HuH-7.5 (cell line): ENCODE data around the gene MAN1B1.
"Not testable (repeated sequence)": the region's sequence is repeated elsewhere in the genome, so short reads cannot be mapped to it uniquely, and the experiment has no call there.

Experiments used
- DNase-seq: peaks from one replicate; pipeline ENCODE4 v3.0.0; 2011; ENCODE audit warnings: low spot score

MAN1B1 gene

DNA sequence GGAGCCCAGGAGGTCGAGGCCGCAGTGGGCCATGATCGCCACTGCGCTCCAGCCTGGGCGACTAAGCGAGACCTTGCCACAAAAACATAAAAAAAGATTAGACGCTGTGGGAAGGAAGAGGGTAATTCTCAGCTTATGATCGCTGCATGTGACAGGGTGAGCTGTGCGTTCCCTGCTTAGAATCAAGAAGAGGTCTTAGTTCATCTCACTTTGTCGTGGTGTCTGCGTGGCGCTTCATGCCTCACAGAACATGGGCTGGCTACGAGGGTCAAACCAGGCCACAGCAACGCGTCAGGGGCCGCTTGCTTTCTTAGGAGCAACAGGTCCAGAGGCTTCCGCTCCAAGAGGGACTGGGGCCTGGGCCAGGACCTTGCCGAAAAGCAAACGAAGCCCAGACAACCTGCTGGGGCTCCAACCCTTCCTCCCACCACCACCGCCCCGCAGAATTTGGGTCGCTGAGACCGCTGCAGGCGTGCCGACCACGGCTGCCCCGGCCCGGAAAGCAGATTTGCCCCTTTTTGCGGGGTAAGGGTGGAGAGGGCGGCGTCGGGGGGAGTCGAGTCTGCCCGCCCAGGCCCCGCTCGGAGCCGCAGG, 42.2 kb downstream of the MAN1B1 start:
- no peak for DNase-seq

DNA sequence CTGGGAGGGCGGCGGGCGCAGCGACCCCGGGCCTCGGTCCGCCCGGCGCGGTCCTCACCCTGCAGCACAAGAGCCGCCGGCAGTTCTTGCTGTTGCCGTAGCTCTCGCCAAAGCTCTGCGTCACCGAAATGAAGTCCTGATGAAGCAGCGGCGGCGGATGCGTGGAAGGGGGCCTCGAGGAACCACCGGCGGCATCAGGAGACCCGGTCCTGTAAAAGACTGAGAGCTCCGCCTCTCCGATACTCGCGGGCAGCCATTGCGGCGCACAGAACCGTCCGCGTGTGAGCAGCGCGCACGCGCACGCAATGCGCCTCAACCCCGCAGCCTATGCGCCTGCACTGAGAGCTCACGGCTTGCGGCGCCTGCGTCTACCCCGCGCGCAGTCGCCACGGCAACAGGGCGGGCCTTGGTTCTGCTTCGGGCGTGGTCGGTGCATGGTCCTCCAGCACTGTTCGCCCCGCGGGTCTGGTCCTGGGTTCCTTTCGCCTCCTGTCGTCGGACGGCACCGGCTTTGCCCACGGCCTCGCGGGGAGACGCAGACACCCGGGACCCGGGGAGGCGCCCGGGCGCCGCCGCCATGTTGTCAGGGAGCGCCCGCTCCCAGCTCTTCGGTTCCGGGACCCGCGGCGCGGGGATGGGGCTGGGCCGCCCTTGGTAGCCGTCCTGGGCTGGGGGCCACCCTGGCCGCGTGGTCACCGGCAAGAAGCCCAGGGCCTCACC, 42.8 kb downstream of the MAN1B1 start:
- peak; percentile 97 for DNase-seq

DNA sequence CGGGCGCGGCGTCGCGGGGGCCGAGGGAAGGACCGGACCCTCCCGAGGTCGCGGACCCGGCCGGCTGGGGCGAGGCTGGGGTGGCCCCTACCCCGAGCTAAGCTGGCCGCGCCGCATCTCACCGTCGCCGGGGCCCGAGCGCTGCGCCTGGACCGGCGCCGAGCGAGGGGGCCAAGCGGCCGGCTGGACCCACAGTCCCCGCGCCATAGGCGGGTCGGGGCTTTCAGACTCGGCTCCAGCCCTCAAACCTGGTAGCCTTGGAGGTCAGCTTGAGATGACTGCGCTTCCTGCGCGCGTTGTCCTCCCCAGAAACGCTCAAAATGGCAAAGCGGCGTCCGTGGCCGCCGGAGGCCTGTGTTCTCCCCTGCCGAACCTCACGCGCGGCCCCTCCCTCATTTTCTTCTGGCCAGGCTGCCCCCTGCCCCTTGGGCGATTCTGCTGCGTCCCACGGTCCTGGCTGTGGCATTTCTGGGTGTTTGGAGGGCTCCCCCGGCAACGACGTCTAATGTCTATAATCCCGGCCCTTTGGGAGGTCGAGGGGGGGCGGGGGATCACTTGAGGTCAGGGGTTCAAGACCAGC, 43.5 kb downstream of the MAN1B1 start:
- DNase-seq, result no peak

DNA sequence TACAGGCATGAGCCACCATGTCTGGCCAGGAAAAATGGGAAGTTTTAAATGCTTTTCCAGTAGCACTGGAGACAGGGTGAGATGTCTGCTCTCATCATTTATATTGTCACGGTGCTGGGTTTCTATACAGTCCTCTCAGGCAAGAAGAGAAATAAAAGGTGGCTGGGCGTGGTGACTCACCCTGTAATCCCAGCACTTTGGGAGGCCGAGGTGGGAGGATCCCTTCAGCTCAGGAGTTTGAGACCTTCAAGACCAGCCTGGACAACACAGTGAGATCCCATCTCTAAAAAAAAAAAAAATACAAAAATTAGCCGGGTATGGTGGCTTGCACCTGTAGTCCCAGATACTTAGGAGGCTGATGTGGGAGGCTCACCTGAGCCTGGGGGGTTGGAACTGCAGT, 47.4 kb downstream of the MAN1B1 start:
- no peak for DNase-seq

DNA sequence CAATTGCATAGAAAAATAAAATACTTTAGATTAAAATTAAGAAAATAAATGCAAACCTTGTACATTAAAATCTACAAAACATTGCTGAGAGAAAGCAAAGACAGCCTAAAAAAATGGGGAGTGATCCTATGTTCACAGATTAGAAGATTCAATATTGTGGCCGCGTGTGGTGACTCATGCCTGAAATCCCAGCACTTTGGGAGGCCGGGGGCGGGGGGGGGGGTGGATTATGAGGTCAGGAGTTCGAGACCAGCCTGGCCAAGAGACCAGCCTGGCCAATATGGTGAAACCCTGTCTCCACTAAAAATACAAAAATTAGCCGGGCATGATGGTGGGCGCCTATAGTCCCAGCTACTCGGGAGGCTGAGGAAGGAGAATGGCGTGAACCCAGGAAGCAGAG, 48.4 kb downstream of the MAN1B1 start:
- DNase-seq, result not testable (repeated sequence)

DNA sequence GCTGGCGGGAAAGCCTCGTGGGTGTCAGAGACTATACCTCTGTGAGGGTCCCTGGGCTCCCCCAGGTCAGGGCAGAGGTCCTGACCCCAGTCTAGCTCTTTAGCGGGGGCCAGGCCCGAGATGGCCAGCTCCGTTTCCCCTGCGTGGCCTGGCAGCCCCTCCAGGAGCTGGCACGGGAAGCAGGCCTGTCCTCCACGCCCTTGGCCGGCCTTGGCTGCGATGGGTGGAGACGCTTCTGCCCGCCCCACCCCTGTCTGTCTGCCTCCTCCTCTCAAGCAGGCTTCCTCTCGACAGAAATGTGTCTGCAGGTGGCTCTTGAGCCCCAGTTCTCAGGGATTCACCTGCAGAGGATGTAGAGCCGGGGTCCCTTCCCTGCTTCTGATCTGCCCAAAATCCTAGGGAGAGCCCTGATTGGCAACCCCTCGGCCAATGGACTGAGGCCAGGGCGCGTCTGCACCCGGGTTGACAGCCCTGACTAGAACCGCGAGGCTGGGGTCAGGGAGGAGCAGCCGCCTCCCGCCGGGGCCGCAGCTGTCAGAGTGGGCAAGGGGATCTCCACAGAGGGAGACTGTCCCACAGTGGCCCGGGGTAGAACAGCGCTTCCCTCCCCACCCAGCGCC, 49.6 kb downstream of the MAN1B1 start:
- DNase-seq, result no peak

DNA sequence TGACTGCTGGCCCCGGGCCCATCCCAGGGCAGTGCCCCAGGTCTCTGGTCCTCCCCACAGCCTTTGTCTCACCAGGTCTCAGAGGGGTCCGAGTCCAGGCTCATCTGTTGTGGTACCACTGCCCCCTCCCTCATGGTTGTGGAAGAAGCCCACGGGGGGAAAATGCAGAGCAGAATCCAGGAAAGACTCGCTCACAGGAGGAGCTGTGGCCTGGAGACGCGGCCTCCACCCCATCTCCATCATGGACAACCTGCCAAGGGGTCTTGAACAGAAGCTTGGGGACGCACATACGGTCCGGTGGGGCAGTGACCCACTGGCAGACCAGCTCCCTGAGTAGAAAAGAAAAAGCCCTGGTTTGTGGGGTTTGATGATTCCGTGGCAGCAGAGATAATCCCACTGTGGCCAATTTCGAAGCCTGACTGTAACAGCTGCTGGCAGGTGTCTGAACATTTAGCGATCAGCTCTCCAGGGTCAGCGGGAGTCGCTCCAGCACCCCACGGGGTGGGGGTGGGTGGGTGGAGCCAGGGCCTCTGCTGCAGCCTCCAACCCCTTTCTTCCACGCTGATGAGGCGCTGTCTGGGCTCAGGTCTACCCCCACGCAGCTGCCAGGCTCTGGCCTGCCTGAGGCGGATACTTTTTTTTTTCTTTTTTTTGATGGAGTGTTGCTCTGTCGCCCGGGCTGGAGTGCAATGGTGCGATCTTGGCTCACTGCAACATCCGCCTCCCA, 50.3 kb downstream of the MAN1B1 start:
- no peak for DNase-seq

DNA sequence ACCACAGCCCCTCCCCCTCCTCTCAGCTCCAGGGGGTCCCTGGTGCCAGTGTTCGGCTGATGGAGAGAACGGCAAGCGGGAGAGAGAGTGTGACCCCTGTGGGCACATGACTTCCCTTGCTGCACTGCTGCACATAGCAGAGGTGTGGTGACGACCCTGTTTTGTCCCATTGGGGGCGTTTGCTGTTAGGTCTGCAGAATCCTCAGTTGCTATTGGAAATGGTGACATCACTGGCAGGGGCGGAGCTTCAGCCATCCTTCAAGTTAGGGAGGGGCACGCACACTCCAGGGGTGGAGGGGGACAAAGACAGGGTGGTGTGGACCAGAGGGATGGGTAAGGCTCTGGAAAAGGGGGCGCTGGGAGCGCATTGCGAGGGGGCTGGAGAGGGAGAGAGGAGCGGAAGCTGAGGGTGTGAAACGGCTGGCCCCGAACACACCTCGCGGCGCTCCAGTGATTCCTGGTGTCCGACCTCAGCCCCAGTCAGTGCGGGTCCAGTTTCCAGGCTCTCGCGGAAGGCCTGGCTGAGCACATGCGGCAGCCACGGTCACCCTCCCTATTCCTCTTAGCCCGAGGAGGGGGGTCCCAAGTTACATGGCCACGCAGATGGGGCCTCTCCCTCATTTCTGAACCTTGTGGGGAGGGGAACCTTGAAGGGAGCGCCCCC, 51.4 kb downstream of the MAN1B1 start:
- DNase-seq, result no peak

DNA sequence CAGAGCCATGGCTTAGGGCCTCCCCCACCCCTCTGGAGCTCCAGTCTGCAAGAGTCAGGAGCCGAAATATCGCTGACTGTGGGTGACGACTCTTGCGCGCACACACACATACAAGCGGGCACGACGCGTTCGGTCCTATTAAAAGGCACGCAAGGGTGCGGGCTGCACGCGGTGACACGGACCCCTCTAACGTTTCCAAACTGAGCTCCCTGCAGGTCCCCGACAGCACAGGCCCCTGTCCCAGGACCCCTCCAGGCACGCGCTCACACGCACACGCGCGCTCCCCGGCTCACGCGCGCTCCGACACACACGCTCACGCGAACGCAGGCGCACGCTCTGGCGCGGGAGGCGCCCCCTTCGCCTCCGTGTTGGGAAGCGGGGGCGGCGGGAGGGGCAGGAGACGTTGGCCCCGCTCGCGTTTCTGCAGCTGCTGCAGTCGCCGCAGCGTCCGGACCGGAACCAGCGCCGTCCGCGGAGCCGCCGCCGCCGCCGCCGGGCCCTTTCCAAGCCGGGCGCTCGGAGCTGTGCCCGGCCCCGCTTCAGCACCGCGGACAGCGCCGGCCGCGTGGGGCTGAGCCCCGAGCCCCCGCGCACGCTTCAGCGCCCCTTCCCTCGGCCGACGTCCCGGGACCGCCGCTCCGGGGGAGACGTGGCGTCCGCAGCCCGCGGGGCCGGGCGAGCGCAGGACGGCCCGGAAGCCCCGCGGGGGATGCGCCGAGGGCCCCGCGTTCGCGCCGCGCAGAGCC, 52.1 kb downstream of the MAN1B1 start, which contains the start of gene GRIN1:
Gene GRIN1, plus strand, starts transcription at position 433 of the 746 bp plus-strand sequence. CDS start 333 bp downstream, outside the sequence.
- DNase-seq, result no peak

DNA sequence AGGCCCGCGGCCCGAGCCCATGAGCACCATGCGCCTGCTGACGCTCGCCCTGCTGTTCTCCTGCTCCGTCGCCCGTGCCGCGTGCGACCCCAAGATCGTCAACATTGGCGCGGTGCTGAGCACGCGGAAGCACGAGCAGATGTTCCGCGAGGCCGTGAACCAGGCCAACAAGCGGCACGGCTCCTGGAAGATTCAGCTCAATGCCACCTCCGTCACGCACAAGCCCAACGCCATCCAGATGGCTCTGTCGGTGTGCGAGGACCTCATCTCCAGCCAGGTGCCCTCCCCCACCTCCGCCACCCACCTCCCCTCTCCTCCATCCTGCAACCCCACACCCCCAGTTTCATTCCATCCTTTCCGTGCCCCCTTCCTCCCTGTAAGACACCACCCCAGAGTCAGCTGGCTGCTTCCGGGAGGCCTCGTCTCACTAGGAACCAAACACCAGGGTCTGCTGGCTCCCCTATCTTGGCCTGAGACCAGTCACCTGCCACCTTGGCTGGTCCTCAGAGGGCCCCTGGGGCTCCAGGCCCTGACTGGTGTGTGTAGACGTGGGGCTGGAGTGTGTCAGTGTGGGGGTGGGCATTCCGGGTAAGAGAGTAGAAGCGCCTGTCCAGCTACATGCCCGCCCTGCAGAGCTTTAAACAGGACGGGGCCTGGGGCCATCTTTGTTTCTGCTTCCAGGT, 52.8 kb downstream of the MAN1B1 start:
- no peak for DNase-seq

DNA sequence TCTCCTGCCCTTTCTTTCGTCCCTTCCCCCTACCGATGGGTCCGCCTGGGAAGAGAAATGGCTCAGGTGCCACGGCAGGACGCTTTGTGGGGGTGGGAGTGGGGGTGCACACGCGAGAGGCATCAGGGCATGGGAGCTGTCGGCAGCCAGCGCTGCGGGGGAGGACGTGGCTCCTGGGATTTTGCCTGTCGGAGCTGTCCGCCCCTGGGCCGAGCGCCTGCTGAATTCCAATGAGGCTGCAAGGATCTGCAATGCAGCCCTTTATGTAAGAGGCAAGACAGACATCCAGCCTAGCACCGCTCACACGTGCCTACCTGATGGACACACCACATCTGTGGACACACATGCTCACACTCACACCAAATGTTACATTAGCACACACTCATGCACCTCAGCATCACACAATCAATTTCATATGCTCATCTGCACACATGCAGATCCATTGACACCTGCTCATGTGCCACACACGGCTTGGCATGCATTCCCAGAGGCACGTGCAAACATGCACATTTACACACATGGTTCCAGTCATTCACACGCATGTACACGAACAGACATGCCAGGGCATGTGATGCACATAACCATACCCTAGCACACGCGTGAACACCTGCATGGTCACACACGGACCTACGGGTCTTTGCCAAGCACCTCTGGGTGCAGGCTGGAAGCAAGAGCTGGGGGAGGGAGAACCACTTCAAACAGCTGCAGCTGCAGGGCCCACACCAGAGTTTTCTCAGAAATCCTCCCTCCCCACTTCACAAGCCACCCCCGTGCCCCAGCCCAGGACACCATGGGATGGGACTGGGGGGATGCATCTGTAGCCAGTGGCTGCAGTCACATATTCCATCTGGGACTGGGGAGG, 53.6 kb downstream of the MAN1B1 start:
- no peak for DNase-seq

DNA sequence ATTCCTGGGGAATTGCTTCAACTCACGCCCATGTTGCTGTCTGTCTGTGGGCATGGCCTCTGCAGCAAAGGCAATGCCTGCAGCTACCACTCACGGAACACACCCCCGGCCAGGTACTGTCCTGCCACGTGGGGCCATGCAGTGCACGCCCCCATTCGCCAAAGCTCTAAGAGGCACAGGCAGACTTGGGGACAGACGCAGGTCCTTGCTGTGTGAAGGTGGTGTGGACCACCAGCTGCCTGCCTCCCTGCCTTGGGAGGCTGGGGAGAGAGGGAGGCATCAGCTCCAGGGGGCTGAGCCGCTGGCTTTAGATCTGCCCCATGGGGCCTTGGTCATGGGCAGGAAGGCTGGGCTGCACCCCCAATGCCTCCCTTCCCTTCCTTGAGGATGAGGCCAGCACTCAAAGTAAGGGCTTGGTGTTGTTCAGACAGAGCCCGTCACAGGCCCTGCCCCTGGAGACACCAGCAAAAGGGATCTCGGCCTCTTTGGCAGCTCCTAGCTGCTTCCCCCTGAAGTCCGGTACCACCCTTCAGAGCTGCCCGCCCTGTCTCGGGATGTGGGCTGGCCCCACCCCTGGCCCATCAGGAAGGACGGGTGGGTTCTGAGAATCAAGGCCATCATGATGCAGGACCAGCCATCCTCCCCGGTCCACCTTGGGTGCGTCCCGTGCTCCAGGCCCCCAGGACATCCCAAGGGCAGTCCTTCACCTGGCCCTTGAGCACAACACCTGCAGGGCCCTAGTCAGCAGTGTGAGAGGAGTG, 54.4 kb downstream of the MAN1B1 start:
- DNase-seq, result no peak

DNA sequence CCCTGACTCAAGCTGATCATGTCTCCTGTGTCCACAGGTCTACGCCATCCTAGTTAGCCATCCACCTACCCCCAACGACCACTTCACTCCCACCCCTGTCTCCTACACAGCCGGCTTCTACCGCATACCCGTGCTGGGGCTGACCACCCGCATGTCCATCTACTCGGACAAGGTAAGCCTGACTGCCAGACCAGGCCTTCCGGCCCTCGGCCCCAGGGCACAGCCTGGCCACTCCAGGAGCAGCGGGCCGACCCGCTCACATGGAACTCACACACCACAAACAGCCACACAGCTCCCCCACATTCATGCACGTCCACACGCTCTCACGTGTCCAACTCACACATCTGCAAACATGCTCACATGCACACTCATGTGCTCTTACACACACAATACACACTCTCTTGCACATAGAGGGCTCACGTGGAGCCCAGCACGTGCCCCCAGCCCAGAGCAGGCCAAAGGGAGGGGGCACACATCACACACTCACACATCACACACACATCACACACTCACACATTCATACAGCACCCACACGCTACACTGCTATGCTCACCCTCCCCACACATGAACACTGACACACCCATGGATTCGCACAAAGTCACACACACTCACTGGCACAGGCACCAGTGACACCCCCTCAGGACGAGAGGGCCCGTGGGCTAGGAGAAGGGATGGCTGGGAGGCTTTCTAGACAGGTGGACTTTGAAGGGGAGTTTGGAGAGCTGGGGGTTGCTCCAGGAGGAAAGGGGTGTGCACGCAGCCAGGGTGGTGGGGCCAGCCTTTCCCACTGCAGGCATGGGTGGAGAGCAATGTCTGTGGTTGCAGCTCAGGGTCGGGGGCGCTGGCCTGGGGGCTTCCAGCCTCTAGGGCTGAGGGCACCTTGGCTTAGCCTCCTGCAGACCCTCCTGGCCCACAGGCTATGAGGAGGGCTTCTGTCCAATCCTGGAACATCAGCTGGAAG, 55.5 kb downstream of the MAN1B1 start:
- no peak for DNase-seq

DNA sequence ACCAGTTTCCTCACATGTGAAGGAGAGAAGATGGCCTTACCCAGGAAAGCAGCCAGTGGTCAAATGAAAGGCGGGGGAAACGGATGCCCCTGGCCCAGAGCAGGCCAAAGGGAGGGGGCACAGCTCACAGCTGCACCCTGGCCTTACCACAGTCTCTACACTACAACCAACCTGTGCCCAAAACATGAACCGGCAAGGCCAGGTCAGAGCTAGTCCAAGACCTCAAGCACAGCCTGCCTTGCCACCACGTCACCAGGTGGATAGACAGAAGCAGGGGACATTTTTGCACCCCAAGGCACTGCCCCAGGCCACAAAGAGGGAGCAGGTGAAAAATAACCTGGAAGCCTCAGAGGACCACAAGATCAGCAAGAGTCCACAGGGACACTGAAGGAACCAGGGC, 56.7 kb downstream of the MAN1B1 start:
- no peak for DNase-seq

DNA sequence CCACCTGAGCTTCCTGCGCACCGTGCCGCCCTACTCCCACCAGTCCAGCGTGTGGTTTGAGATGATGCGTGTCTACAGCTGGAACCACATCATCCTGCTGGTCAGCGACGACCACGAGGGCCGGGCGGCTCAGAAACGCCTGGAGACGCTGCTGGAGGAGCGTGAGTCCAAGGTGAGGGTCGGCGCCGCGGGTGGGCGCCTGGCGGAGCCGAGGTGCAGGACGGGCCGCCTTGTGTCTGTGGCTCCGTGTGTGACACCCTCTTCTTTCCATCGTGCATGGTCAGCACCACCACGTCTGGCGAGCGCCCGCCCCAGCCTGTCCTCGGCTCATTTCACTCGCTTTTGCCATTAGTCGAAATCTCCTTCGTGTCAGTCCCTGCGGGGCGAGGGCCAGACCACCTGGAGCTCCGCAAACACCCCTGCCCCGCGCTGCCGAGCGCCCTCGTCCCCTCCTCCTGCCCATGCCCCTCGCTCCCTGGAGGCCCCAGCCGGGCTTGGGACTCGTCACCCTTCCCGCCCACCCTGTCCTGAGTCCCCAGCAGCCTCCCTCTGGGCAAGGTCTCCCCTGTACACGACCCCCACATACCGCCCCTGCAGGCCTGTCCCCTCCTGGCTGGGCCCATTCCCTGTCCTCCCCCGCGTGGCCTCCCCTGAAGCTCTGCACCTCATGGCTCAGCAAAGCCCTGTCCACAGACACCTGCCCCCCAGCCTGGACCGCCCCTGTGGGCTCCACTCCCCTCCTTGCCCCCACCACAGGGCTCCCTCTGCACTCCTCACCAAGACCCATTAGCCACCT, 59.1 kb downstream of the MAN1B1 start:
- DNase-seq, result no peak

DNA sequence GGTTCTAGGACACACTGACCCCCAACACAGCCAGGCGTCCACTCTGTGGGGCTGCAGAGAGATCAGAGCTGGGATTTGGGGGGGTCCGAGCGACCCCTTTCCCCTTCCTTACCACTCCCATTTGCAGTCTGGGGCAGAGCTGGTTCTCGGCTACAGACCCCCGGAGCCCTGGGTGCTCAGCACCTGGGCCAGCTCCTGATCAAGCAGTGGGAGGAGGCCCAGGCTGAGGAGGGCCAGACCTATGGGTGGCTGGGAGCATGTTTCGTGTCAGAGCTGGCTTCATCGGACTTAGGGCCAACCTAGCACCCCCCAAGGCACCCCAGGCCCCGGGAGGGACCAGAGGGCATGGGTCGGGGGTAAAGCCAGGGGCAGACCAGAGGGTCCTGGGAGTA, 59.7 kb downstream of the MAN1B1 start:
- DNase-seq, result no peak
